Progenitor cell of endocrine pancreas (in vitro differentiated cells): Measurements from ENCODE around the gene RND1. TPM values are rescaled to one million over a fixed set of nuclear protein-coding genes. Genes with fewer than 3 reads are reported as not detected.
"Not testable (repeated sequence)": the region's sequence is repeated elsewhere in the genome, so short reads cannot be mapped to it uniquely, and the experiment has no call there.

Experiments used
- DNase-seq: peaks from one replicate; pipeline ENCODE4 v3.0.0; 2021; ENCODE audit warnings: low spot score; ENCODE audit not compliant: unreplicated experiment
- H3K27ac Mint-ChIP-seq: 2 replicates; pipeline ENCODE4 v1.8.0; 2021; ENCODE audit warnings: mild to moderate bottlenecking, moderate library complexity, mixed read lengths
- H3K27me3 Mint-ChIP-seq: 2 replicates; pipeline ENCODE4 v1.8.0; 2021; ENCODE audit warnings: mixed read lengths
- H3K36me3 Mint-ChIP-seq: 2 replicates; pipeline ENCODE4 v1.8.0; 2022; ENCODE audit warnings: mixed read lengths; ENCODE audit not compliant: insufficient read depth
- H3K4me1 Mint-ChIP-seq: 2 replicates; pipeline ENCODE4 v1.8.0; 2021; ENCODE audit warnings: low read depth, mixed read lengths
- H3K4me3 Mint-ChIP-seq: 2 replicates; pipeline ENCODE4 v1.8.0; 2021; ENCODE audit warnings: low read depth, mild to moderate bottlenecking, moderate library complexity, mixed read lengths
- H3K9me3 Mint-ChIP-seq: 2 replicates; pipeline ENCODE4 v1.8.0; 2021; ENCODE audit warnings: low read depth, mixed read lengths
- CTCF ChIP-seq: fragments of 200-600 bp; sonication (generic); IDR thresholded peaks from one replicate; pipeline ENCODE4 v1.5.0; 2021; ENCODE audit warnings: antibody characterized with exemption, mild to moderate bottlenecking; ENCODE audit not compliant: unreplicated experiment
- long read RNA-seq: library from polyadenylated mRNA; unstranded; transcript quantifications from one replicate; pipeline ENCODE4 v2.0.0, GENCODE V29; 2020
- total RNA-seq: library from RNA; stranded (reverse); gene quantifications from 2 replicates; pipeline ENCODE4 v1.2.1, GENCODE V29; 2021

RND1 gene
- 12.4 and 12.5 TPM in 2 replicates for total RNA-seq
- long read RNA-seq, partial matches to known transcripts, result 2 of 4 reads
- long read RNA-seq, other reads (novel, unspliced or antisense), result 0 of 4 reads

GRCh38 chr12:48865281-48866051, at the start of gene RND1:
Gene RND1, minus strand, starts transcription at chr12:48865870. Its CDS starts 103 bp downstream, at chr12:48865767.
- Mint-ChIP-seq H3K27ac (peak within 1 kb of the TSS; percentile 93), H3K27me3 (no peaks in the 10 kb centered on the region), H3K9me3 (no peaks in the 10 kb centered on the region), H3K4me3 (peak within 1 kb of the TSS; percentile 89), H3K4me1 (peaks cover 27% of the 10 kb centered on the region), H3K36me3 (peaks cover 7% of the 10 kb centered on the region)
- DNase-seq, result peak; percentile 81
- TF ChIP-seq CTCF, result peak; percentile 21

GRCh38 chr12:48910196-48910595, 44.5 kb upstream of the RND1 start:
- no peak for DNase-seq
- no peaks in the 10 kb centered on the region for H3K27me3 Mint-ChIP-seq

GRCh38 chr12:48909698-48910097, 44.0 kb upstream of the RND1 start:
- not testable (repeated sequence) for DNase-seq, H3K27ac Mint-ChIP-seq, H3K9me3 Mint-ChIP-seq, H3K4me3 Mint-ChIP-seq, H3K36me3 Mint-ChIP-seq, H3K27me3 Mint-ChIP-seq
- peaks cover 17% of the 10 kb centered on the region for H3K4me1 Mint-ChIP-seq

More at GRCh38 chr12:48910196-48910595, 44.5 kb upstream of the RND1 start:
- peaks cover 16% of the 10 kb centered on the region for H3K4me1 Mint-ChIP-seq
- peaks cover 1% of the 10 kb centered on the region for H3K36me3 Mint-ChIP-seq
- no peak for TF ChIP-seq CTCF
- no peak overlapping the region for H3K4me3 Mint-ChIP-seq
- H3K27ac Mint-ChIP-seq, result peak overlapping the region; percentile 11
- H3K9me3 Mint-ChIP-seq, result no peaks in the 10 kb centered on the region

- Mint-ChIP-seq H3K4me3 (peak overlapping the region; percentile 9), H3K36me3 (no peaks in the 10 kb centered on the region), H3K27ac (no peak overlapping the region), H3K4me1 (peaks cover 21% of the 10 kb centered on the region), H3K27me3 (no peaks in the 10 kb centered on the region), H3K9me3 (no peaks in the 10 kb centered on the region)
- no peak for TF ChIP-seq CTCF
- DNase-seq, result no peak
These were observed 41.6 kb upstream of the RND1 start for GRCh38 chr12:48907245-48907644.

- TF ChIP-seq CTCF, result peak; percentile 74
- peak; percentile 60 for DNase-seq
- H3K9me3 Mint-ChIP-seq, result no peaks in the 10 kb centered on the region
- H3K4me1 Mint-ChIP-seq, result peaks cover 16% of the 10 kb centered on the region
- no peak overlapping the region for H3K27ac Mint-ChIP-seq
- H3K27me3 Mint-ChIP-seq, result no peaks in the 10 kb centered on the region
- H3K4me3 Mint-ChIP-seq, result peak overlapping the region; percentile 84
- no peaks in the 10 kb centered on the region for H3K36me3 Mint-ChIP-seq
These were observed 38.3 kb upstream of the RND1 start for GRCh38 chr12:48903982-48904411.
